Neutrophil (primary cell): ENCODE results near the gene FAM83G.
"Not testable (repeated sequence)": the region's sequence is repeated elsewhere in the genome, so short reads cannot be mapped to it uniquely, and the experiment has no call there.

Experiments used
- H3K27ac ChIP-seq: fragments of 200-600 bp; sonication (generic); 2 replicates; pipeline ENCODE4 v1.5.1; 2016; ENCODE audit warnings: mild to moderate bottlenecking, moderate library complexity
- H3K27me3 ChIP-seq: fragments of 200-600 bp; sonication (generic); 2 replicates; pipeline ENCODE4 v1.6.0; 2016; ENCODE audit warnings: mild to moderate bottlenecking
- H3K36me3 ChIP-seq: fragments of 200-600 bp; sonication (generic); 2 replicates; pipeline ENCODE4 v1.5.1; 2017
- H3K4me1 ChIP-seq, 2 experiments: fragments of 200-600 bp in 1 of 2; sonication (generic) in 1 of 2; 1 replicate in 1 of 2; 2 replicates in 1 of 2; pipeline versions ENCODE4 v1.5.1 to v1.6.1; 2013 to 2016; ENCODE audit warnings: low read depth in 1 of 2, low read length in 1 of 2, mild to moderate bottlenecking in 1 of 2, moderate library complexity in 1 of 2; ENCODE audit not compliant: control insufficient read depth in 1 of 2, insufficient read depth in 1 of 2
- H3K4me3 ChIP-seq, 2 experiments: fragments of 200-600 bp in 1 of 2; sonication (generic) in 1 of 2; 1 replicate in 1 of 2; 2 replicates in 1 of 2; pipeline ENCODE4 v1.5.1; 2013 to 2016; ENCODE audit warnings: low read depth in 1 of 2, low read length in 1 of 2, mild to moderate bottlenecking in 1 of 2, moderate library complexity in 1 of 2
- H3K9me3 ChIP-seq: fragments of 200-600 bp; sonication (generic); 2 replicates; pipeline ENCODE4 v1.5.1; 2016
- CTCF ChIP-seq: fragments of 200-600 bp; sonication (generic); IDR thresholded peaks from 2 replicates; pipeline ENCODE4 v1.5.1; 2016; ENCODE audit warnings: antibody characterized with exemption

The FAM83G gene

GRCh38 chr17:18925187-18925586, 79.4 kb downstream of the FAM83G start:
- H3K9me3 ChIP-seq = no peaks in the 10 kb centered on the region
- TF ChIP-seq CTCF = no peak
- no peaks in the 10 kb centered on the region for H3K27me3 ChIP-seq
- no peak overlapping the region for H3K4me3 ChIP-seq
- H3K4me1 ChIP-seq = peaks cover 5 to 8% of the 10 kb centered on the region in 2 experiments
- H3K36me3 ChIP-seq = peaks cover 32% of the 10 kb centered on the region
- H3K27ac ChIP-seq = no peak overlapping the region

DNA sequence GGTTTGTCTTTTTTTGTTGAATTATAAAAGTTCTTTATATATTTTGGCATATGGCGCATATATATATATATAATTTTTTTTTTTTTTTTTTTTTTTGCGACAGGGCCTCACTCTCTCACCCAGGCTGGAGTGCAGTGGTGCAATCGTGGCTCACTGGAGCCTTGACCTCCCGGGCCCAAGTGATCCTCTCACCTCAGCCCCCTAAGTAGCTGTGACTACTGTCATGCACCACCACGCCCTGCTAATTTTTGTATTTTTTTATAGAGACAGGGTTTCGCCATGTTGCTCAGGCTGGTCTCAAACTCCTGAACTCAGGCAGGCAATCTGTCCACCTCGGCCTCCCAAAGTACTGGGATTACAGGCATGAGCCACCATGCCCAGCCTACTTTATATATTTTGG, 82.0 kb downstream of the FAM83G start:
- not testable (repeated sequence) for H3K27me3 ChIP-seq, H3K4me3 ChIP-seq, H3K9me3 ChIP-seq, H3K27ac ChIP-seq, H3K4me1 ChIP-seq
- H3K36me3 ChIP-seq = peaks cover 21% of the 10 kb centered on the region

DNA sequence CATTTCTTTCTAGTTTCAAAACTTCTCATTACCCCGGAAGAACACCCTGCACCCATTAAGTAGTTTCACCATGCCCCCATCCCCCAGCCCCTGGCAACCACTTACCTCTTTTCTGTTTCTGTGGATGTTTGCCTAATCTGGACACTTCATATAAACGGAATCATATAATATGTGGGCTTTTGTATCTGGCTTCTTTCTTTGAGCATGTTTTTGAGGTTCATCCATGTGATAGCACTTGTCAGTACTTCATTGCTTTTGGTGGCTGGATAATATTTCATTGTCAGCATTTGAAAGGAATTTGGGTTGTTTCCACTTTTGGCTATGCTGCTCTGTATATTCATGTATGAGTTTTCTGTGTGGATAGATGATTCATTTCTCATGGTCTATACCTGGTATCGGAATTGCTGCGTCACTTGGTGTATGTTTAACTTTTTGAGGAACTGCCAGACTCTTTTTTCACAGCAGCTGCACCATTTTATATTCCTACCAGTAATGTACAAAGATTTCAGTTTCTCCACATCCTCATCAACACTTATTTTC, 82.6 kb downstream of the FAM83G start:
- Histone ChIP-seq H3K4me3 (no peak overlapping the region), H3K4me1 (peaks cover 5 to 8% of the 10 kb centered on the region in 2 experiments), H3K27ac (peak overlapping the region; percentile 41), H3K36me3 (peaks cover 17% of the 10 kb centered on the region), H3K9me3 (no peaks in the 10 kb centered on the region), H3K27me3 (no peaks in the 10 kb centered on the region)
- TF ChIP-seq CTCF = no peak

DNA sequence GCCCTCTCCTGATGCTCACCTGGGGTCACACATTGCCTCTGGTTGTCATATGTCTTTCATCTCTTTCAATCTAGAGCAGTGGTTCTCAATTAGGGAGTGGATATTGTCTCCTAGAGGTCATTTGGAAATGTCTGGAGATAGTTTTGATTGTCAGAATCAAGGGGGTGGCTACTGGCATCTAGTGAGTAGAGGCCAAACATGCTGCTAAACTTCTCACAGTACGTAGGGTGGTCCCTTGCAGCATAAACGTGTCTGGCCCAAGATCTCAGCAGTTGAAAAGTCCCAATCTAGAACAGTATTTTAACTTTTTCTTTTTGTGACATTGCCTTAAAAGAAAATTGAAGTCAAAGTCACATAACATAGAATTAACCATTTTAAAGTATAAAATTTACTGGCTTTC, 83.1 kb downstream of the FAM83G start:
- H3K27me3 ChIP-seq = no peaks in the 10 kb centered on the region
- TF ChIP-seq CTCF = no peak
- H3K4me3 ChIP-seq = no peak overlapping the region
- H3K36me3 ChIP-seq = peaks cover 16% of the 10 kb centered on the region
- no peaks in the 10 kb centered on the region for H3K9me3 ChIP-seq
- no peak overlapping the region for H3K27ac ChIP-seq
- peaks cover 5 to 8% of the 10 kb centered on the region in 2 experiments for H3K4me1 ChIP-seq

GRCh38 chr17:18920911-18921441, 83.6 kb downstream of the FAM83G start:
- peaks cover 18% of the 10 kb centered on the region for H3K36me3 ChIP-seq
- peaks cover 5 to 8% of the 10 kb centered on the region in 2 experiments for H3K4me1 ChIP-seq
- no peak for TF ChIP-seq CTCF
- H3K4me3 ChIP-seq = no peak overlapping the region
- H3K27ac ChIP-seq = no peak overlapping the region
- no peaks in the 10 kb centered on the region for H3K9me3 ChIP-seq
- no peaks in the 10 kb centered on the region for H3K27me3 ChIP-seq

DNA sequence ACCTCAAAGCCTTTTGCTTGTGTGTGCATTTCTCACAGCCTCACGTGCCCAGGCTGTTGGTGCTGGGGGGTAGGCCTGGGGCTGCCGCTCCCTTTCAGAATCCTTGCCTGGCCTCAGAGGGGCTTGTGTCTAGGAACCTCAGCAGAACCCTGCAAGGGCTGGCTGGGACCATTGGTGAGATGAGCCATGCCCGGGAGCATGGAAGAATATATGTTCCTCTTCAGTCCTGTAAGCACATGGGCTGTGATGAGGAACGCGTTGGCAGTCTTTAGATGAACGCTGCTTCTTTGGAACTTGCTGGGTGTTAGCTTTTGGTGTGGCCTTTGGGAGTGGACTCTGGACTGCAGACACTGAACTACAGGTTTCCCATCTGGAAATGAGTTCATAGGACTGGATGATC, 84.6 kb downstream of the FAM83G start:
- Histone ChIP-seq H3K4me3 (no peak overlapping the region), H3K27me3 (no peaks in the 10 kb centered on the region), H3K4me1 (peaks cover 5 to 8% of the 10 kb centered on the region in 2 experiments), H3K36me3 (peaks cover 21% of the 10 kb centered on the region), H3K9me3 (no peaks in the 10 kb centered on the region), H3K27ac (no peak overlapping the region)
- TF ChIP-seq CTCF = no peak
